Activated gamma-delta T cell (primary cell): ENCODE measurements around the gene MMP23B.
"Not testable (repeated sequence)": the region's sequence is repeated elsewhere in the genome, so short reads cannot be mapped to it uniquely, and the experiment has no call there.

ENCODE experiments used
- DNase-seq: peaks from one replicate; lab custom pipeline; 2025; lab: John Stamatoyannopoulos, UW

Gene MMP23B

DNA sequence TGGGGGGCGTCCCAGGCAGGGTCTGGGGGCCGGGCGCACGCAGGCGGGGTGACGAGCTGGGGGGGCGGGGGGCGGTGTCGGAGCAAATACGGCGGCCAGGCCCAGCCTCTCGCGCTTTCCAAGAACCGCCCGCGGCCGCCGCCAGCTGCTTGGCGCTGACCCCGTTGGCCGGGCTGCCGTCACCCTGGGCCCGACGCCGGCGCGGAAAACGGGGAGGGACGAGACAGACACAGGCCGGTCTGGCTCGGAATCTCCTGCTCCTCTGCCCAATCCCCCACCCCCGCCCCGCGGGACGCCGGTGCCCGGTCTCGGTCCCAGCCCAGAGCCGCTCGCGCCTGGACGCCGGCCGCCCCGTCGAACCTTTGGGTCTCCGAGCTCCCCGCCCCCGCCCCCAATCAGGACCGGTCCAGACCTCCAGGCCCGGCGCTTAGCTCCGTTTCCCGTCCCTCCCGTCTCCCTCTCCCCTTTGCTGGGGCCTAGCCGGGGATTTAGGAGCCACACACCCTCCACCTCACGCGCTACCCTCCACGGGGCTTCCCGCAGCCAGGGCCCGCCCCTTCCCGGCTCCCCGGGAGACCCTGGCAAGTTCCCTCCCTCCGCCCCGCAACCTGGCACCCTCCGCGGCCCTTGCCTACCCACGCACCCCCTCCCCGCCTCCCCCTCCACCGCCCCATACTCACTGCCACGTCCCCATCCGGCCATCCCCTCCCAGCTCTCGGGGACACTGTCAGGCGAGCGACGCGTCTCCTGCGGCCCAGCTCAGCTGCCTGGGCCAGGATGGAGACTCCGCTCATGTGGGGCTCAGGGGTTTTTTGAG lies 800 bp upstream of the MMP23B start:
- peak; percentile 54 for DNase-seq

- DNase-seq, result not testable (repeated sequence)
These were observed 1.4 kb downstream of the MMP23B start for GRCh38 chr1:1633409-1633808.

DNA sequence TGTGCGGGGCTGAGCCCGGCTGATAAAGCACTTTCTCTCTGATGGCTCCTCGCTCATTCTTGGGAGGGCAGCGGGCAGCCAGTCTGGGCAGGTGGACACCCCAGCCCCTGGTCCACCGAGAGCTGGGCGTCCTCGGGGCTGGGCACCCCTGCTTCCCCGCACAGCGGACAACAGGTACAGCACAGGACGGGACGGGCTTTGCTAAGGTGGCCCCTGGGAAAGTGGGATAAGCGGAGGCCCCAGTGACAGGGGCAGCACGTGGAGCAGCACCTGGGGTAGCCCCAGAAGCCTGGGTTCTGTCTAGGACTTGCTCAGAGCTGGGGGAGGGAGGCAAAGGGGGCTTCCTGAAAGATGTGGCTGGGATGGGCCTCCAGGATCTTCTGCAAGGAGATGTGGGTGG lies 2.6 kb downstream of the MMP23B start:
- DNase-seq, result not testable (repeated sequence)

DNA sequence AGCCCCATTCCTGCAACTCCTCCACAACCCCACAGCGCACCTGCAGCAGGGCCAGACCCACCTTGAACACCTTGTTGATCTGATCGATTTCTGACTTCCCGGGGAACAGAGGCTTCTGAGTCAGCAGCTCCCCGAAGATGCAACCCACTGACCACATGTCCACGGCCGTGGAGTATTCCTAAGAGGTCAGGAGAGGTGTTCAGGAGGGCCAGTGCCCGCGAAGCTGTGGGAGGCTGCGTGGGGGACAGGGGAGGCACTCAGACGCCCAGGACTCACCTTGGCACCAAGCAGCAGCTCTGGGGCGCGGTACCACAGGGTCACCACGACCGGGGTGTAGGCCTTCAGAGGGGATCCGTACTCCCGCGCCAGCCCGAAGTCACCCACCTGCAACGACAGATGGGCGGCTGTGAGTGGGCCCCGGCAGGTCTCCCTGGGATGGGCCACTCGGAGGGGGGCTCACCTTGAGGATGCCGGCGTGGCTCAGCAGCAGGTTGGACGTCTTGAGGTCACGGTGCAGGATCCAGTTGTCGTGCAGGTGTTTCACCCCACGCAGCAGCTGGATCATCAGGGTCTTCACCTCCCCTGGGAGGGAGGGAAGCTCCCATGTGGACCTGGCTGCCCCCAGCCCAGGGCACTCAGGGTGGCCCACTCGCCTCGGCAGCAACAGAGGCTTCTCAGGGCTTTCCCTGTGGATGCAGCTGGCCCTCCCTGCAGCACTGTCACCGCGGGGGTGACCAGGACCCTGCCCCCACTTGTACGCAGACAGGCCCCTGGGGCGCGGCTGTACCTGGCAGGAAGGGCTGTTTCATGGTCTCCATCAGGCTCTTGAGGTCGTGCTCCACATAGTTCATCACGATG lies 4.9 kb downstream of the MMP23B start:
- not testable (repeated sequence) for DNase-seq

DNA sequence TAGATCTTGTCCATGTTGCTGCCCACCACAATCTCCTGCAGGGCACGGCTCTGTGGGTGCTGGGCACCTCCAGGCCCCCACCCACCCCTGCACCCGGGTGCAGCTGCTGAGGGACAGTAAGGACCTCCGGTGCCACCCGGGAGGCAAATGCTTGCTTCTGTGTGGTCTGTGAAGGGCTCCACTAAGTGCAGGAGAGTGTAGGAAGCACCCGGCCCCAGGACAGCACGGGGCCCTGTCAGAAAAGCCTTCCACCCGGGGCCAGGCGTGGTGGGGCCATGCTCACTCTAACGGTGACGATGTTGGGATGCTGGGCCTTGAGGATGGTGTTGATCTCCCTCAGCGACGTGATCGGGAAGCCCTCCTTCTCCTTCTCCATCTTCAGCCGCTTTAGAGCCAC lies 5.5 kb downstream of the MMP23B start:
- DNase-seq, result not testable (repeated sequence)

GRCh38 chr1:1638528-1638927 lies 6.6 kb downstream of the MMP23B start:
- DNase-seq, result not testable (repeated sequence)

- DNase-seq, result not testable (repeated sequence)
These were observed 7.4 kb downstream of the MMP23B start for GRCh38 chr1:1639368-1639767.

- not testable (repeated sequence) for DNase-seq
These were observed 8.1 kb downstream of the MMP23B start for GRCh38 chr1:1640081-1640480.

DNA sequence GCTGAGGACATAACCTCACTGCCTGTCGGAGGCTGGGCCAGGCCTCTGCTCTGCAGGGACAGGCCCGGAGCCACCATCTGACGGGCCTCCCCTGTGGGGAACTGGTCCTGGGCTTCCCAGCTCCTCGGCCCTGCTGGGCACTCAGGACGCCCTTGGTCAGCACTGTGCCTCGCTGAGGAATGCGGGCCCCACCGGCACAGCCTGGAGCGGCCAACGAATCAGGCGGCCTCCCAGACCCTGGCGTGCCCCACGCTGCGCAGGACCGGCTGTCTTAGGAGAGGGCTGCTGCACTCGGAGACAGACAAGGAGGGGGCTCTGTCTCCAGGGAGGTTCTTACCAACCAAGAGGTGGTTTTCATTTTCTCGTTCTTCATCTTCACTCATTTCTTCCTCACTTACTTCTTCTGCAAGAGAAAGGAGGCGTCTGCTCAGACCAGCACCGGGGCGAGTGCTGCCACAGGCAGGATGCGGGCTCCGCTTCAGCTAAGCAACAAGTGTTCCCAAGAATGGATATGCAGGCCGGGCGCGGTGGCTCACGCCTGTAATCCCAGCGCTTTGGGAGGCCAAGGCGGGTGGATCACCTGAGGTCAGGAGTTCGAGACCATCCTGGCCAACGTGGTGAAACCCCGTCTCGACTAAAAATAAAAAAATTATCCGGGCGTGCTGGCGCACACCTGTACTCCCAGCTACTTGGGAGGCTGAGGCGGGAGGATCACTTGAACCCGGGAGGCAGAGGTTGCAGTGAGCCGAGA lies 8.9 kb downstream of the MMP23B start:
- not testable (repeated sequence) for DNase-seq

DNA sequence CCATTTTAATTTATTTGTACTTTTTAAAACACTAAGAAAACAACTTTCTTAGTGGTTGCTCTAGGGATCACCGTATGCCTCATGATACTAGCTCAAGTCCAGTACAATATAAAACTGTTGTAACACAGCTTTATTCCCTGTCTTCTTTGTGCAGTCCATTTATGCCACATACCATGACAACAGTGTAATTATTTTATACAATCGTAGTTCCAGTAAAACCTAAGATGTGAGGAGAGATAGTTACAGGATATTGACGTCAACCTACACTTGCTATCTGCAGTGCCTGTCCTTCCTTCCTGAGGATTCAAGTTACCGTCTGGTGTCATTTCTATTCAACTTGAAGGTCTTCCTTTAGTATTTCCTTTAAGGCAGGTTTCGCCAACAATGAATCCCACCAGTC lies 14.4 kb downstream of the MMP23B start:
- DNase-seq, result not testable (repeated sequence)

DNA sequence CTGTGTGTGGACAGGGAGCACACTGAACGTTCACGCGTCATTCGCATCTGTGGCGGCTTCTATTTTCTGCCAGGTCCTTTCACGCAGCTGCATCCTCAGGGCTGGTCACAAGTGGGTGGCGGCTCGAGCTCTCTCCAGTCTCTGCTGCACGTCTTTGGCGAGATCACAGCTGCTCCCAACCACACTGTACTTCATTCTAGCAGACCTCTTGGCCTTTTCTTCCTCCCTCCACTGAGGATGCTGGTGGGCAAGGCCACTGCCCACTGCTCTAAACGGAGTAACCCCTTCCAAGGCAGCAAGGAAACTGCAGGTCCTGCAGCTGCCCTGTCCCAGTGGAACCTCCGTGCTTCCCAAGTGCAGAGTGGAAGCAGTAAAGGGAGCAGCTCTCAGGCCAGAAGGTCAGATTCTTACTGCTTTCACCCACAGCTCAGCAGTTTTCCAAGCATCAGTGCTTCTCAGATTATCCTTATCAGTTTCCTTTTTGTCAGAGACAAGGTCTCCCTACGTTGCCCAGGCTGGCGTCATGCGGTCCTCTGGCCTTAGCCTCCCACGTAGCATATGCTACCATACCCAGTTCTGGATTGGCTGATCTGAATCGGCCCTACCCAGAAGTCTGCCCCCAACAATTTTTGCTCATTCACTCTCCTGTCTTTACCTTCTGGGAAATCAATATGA lies 15.7 kb downstream of the MMP23B start:
- not testable (repeated sequence) for DNase-seq

GRCh38 chr1:1648265-1648664 lies 16.3 kb downstream of the MMP23B start:
- DNase-seq, result not testable (repeated sequence)

DNA sequence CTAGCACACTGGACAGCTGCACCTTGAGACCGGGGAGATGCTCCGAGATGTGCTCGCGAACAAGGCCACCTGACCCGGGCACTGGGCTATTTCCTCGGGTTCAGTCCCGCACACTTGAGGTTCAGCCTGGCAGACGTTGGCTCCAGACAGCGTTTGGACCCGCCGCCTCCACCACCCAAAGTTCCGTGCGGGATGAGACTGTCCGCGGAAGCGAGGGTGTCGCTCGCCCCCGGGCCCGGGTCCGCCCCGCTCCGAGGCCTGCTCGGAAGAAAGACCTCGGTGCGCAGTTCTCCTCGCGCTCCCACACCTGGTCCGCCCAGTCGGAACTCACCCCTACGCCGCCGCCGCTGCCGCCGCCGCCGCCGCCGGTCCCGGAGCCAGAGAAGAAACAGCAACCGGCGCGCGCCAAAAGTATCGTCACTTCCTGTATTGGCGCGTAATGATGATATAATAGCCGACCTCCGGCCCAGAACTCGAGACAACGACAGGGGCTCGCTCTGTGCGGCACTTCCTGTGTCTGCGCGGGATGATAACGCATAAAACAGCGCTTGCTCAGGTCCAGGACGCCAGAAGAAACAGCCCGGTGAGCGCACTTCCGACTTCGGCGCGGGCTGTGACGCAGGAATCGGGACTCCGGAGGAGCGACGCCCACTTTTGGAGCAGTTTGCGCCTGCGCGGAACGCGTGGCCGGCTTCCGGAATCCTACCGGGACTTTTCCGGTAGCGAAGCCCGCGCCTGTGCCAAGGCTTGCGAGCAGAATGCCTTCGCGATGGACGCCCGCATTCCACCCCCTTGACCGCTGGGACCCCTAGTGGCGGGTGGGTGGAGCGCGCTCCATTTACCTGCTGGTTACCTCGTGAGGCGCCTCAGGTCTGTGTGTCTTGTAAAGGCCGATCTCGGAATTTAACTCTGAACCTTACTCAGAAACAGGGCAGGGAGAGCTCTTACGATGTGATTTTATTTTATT lies 26.9 kb downstream of the MMP23B start, which contains the start of gene CDK11B:
TSS of gene CDK11B (minus strand) at position 422 of the 967 bp plus-strand sequence. CDS start 1,519 bp downstream, outside the sequence.
- DNase-seq, result peak; percentile 94

GRCh38 chr1:1662392-1662791 lies 30.4 kb downstream of the MMP23B start:
- DNase-seq, result not testable (repeated sequence)

DNA sequence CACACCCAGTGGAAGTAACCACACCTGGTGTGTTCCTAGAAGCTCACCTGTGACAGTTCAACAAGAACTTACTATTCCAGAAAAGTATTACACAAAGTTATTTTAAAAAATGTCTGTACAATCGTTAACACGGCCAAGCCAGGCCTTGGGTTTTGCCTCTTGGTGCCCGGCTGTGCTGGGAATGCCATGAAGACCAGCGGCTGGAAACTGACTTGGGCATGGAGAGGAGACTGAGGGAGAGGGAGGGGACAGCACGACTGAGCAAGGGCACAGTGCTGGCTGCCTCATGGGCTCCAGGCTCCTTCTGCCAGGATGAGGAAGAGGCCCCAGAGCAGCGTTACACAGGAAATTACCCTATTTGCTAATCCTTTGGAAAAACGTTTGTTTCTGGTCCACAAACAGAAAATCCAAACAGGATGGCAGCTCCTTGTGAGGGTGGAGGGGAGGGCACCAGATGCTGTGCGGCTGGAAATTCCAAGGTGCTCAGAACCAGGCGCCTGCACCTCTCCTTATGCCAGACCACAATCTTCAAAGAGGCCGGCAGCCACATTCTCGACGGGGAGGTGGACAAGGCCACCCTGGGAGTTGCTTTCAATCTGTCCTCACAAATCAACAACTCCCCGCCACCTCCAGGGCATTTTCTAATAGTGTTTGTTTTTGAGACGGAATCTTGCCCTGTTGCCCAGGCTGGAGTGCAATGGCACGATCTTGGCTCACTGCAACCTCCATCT lies 31.0 kb downstream of the MMP23B start:
- not testable (repeated sequence) for DNase-seq

DNA sequence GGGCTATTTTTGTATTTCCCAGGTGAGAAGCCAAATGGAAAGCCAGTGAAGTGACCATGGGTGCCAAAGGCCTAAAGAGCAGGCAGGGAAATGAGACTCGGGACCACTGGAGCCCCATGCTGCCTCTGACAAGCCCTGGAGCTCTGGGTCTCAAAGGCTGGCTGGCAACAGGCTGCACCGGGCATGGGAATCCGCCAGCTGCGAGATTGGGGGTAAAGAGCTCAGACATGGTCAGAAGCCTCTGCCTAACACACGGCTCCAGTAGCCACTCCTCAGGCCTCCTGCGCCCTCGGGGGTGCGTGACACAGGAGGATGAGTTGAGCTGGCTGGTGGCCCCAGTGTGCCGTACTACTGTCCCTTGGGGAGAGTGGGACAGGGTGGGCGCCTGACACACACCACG lies 32.3 kb downstream of the MMP23B start:
- not testable (repeated sequence) for DNase-seq

GRCh38 chr1:1664941-1665814 lies 33.2 kb downstream of the MMP23B start:
- no peak for DNase-seq

GRCh38 chr1:1665815-1666251 lies 33.9 kb downstream of the MMP23B start:
- DNase-seq, result no peak
